HTERT RPE-1 (cell line): ENCODE data around the gene FIGNL2.

Experiments
- in situ Hi-C: fragments of 300-500 bp; cut with MboI; formaldehyde crosslinking; loops from 4 replicates; pipeline ENCODE4 v1.14.3; 2020; ENCODE audit warnings: low sequenced_read_pairs

Gene FIGNL2

GRCh38 chr12:51862947-51863346 is 14.4 kb upstream of the FIGNL2 start:
- in situ Hi-C loops = no loop called here

- in situ Hi-C loops = no loop called here
These were observed 12.5 kb upstream of the FIGNL2 start for GRCh38 chr12:51860986-51861385.

GRCh38 chr12:51855586-51856428 is 7.3 kb upstream of the FIGNL2 start:
- in situ Hi-C loops = no loop called here

- in situ Hi-C loops = no loop called here
These were observed 4.1 kb upstream of the FIGNL2 start for GRCh38 chr12:51852404-51853137.

- in situ Hi-C loops = no loop called here
These were observed 3.1 kb upstream of the FIGNL2 start for GRCh38 chr12:51851413-51852124.

GRCh38 chr12:51850965-51851299 is 2.4 kb upstream of the FIGNL2 start:
- in situ Hi-C loops = no loop called here

GRCh38 chr12:51850081-51850964 is 1.8 kb upstream of the FIGNL2 start:
- in situ Hi-C loops = no loop called here

- in situ Hi-C loops = no loop called here
These were observed 570 bp upstream of the FIGNL2 start for GRCh38 chr12:51848841-51849735.

- in situ Hi-C loops = no loop called here
These were observed 734 bp downstream of the FIGNL2 start for GRCh38 chr12:51847643-51848325.

- in situ Hi-C loops = no loop called here
These were observed 1.4 kb downstream of the FIGNL2 start for GRCh38 chr12:51846911-51847642.

- in situ Hi-C loops = no loop called here
These were observed 2.2 kb downstream of the FIGNL2 start for GRCh38 chr12:51846271-51846691.

GRCh38 chr12:51845482-51845881 is 3.0 kb downstream of the FIGNL2 start:
- in situ Hi-C loops = no loop called here

- in situ Hi-C loops = no loop called here
These were observed 3.7 kb downstream of the FIGNL2 start for GRCh38 chr12:51844854-51845253.

- in situ Hi-C loops = no loop called here
These were observed 6.8 kb downstream of the FIGNL2 start for GRCh38 chr12:51841727-51842126.

- in situ Hi-C loops = no loop called here
These were observed 7.6 kb downstream of the FIGNL2 start for GRCh38 chr12:51840966-51841365.

GRCh38 chr12:51839310-51839947 is 9.1 kb downstream of the FIGNL2 start:
- in situ Hi-C loops = no loop called here

GRCh38 chr12:51838762-51839161 is 9.8 kb downstream of the FIGNL2 start:
- in situ Hi-C loops = no loop called here

- in situ Hi-C loops = no loop called here
These were observed 10.5 kb downstream of the FIGNL2 start for GRCh38 chr12:51838036-51838435.
